GM21737 (cell line): ENCODE data around the gene USP48.
"Not testable (repeated sequence)": the region's sequence is repeated elsewhere in the genome, so short reads cannot be mapped to it uniquely, and the experiment has no call there.

Experiments used
- ATAC-seq: cut with Tn5 transposase; IDR thresholded peaks from one replicate; pipeline ENCODE4 v1.9.1; 2021; ENCODE audit warnings: mild to moderate bottlenecking, moderate library complexity; ENCODE audit not compliant: unreplicated experiment

Gene USP48

GRCh38 chr1:21702780-21703179, 80.2 kb downstream of the USP48 start:
- ATAC-seq = no peak

GRCh38 chr1:21701401-21701800, 81.5 kb downstream of the USP48 start:
- ATAC-seq = no peak

GRCh38 chr1:21700094-21700493, 82.9 kb downstream of the USP48 start:
- ATAC-seq = no peak

- no peak for ATAC-seq
These were observed 86.0 kb downstream of the USP48 start for GRCh38 chr1:21696931-21697330.

- no peak for ATAC-seq
These were observed 89.2 kb downstream of the USP48 start for GRCh38 chr1:21693732-21694131.

GRCh38 chr1:21691739-21692138, 91.2 kb downstream of the USP48 start:
- no peak for ATAC-seq

- ATAC-seq = no peak
These were observed 93.1 kb downstream of the USP48 start for GRCh38 chr1:21689661-21690372.

GRCh38 chr1:21687081-21687529, 95.8 kb downstream of the USP48 start:
- ATAC-seq = no peak

- no peak for ATAC-seq
These were observed 96.8 kb downstream of the USP48 start for GRCh38 chr1:21685946-21686678.

GRCh38 chr1:21681426-21681825, 101.5 kb downstream of the USP48 start:
- ATAC-seq = no peak

GRCh38 chr1:21680918-21681317, 102.0 kb downstream of the USP48 start:
- ATAC-seq = no peak

- no peak for ATAC-seq
These were observed 102.6 kb downstream of the USP48 start for GRCh38 chr1:21680381-21680780.

GRCh38 chr1:21677168-21677567, 105.8 kb downstream of the USP48 start:
- ATAC-seq = no peak

GRCh38 chr1:21674957-21675356, 108.0 kb downstream of the USP48 start:
- no peak for ATAC-seq

- not testable (repeated sequence) for ATAC-seq
These were observed 109.1 kb downstream of the USP48 start for GRCh38 chr1:21673853-21674252.

- ATAC-seq = no peak
These were observed 109.6 kb downstream of the USP48 start for GRCh38 chr1:21673277-21673780.

- no peak for ATAC-seq
These were observed 110.3 kb downstream of the USP48 start for GRCh38 chr1:21672478-21673276.

GRCh38 chr1:21671915-21672314, 111.0 kb downstream of the USP48 start:
- ATAC-seq = no peak

GRCh38 chr1:21670956-21671902, 111.7 kb downstream of the USP48 start:
- no peak for ATAC-seq
